IMR-90 (cell line): ENCODE data around the gene FLCN. TPM values are rescaled to one million over a fixed set of nuclear protein-coding genes. Genes with fewer than 3 reads are reported as not detected.

Source experiments
- ATAC-seq: fragments of 200-7000 bp; cut with Tn5 transposase; 2 replicates; pipeline ENCODE4 v1.9.1; 2020; ENCODE audit warnings: low read depth, mild to moderate bottlenecking, moderate library complexity
- BruUV-seq: library from RNA; stranded (reverse); fragments of 400-500 nt; replicated peaks from 2 replicates; lab custom pipeline; 2021; lab: Mats Ljungman, UMichigan
- CTCF ChIA-PET: fragments of 300-600 bp; formaldehyde crosslinking; extraction: SDS; loops from one replicate; lab custom pipeline; 2021; ENCODE audit warnings: antibody characterized with exemption; lab: Yijun Ruan, JAX
- POLR2A ChIA-PET: fragments of 300-600 bp; sonication (Branson Sonifier 250); formaldehyde crosslinking; loops from one replicate; lab custom pipeline; 2022; ENCODE audit warnings: antibody characterized with exemption; ENCODE audit not compliant: unreplicated experiment; lab: Charles Lee
- DNase-seq: peaks from one replicate; pipeline ENCODE4 v3.0.0; 2013
- H2AFZ ChIP-seq: replicated peaks from 2 replicates; pipeline ENCODE3; 2013; ENCODE audit warnings: low read length, mild to moderate bottlenecking; ENCODE audit not compliant: poor library complexity
- H2AK5ac ChIP-seq: 2 replicates; pipeline ENCODE4 v1.6.1; 2013; ENCODE audit warnings: low read depth, low read length, inconsistent platforms
- H2AK9ac ChIP-seq: replicated peaks from 2 replicates; pipeline ENCODE3; 2013; ENCODE audit warnings: mild to moderate bottlenecking, low read depth, low read length, moderate library complexity; ENCODE audit not compliant: poor library complexity
- H2BK120ac ChIP-seq: 2 replicates; pipeline ENCODE4 v1.6.1; 2013; ENCODE audit warnings: low read depth, low read length, inconsistent platforms
- H2BK15ac ChIP-seq: 3 replicates; pipeline ENCODE4 v1.6.1; 2013; ENCODE audit warnings: low read depth, low read length, inconsistent platforms
- H2BK20ac ChIP-seq: 2 replicates; pipeline ENCODE4 v1.6.1; 2013; ENCODE audit warnings: low read depth, mild to moderate bottlenecking, inconsistent platforms, low read length, moderate library complexity
- H2BK5ac ChIP-seq: 2 replicates; pipeline ENCODE4 v1.6.1; 2013; ENCODE audit warnings: mild to moderate bottlenecking, low read depth, low read length, inconsistent platforms; ENCODE audit not compliant: poor library complexity, severe bottlenecking
- H3K14ac ChIP-seq: replicated peaks from 2 replicates; pipeline ENCODE4 v1.6.1; 2013; ENCODE audit warnings: low read depth, low read length, inconsistent platforms
- H3K18ac ChIP-seq: 2 replicates; pipeline ENCODE4 v1.6.1; 2013; ENCODE audit warnings: low read depth, low read length, control low read depth
- H3K23ac ChIP-seq: 2 replicates; pipeline ENCODE4 v1.6.1; 2013; ENCODE audit warnings: low read depth, low read length, inconsistent platforms
- H3K27ac ChIP-seq: 2 replicates; pipeline ENCODE4 v1.5.1; 2013; ENCODE audit warnings: mild to moderate bottlenecking, control low read depth, low read length; ENCODE audit not compliant: insufficient read depth
- H3K27me3 ChIP-seq: 2 replicates; pipeline ENCODE4 v1.6.1; 2013; ENCODE audit warnings: low read length; ENCODE audit not compliant: control insufficient read depth, insufficient read depth
- H3K36me3 ChIP-seq: 2 replicates; pipeline ENCODE4 v1.6.1; 2013; ENCODE audit warnings: low read length, mixed read lengths; ENCODE audit not compliant: control insufficient read depth, insufficient read depth
- H3K4ac ChIP-seq: 2 replicates; pipeline ENCODE4 v1.6.1; 2013; ENCODE audit warnings: low read depth, low read length, inconsistent platforms
- H3K4me1 ChIP-seq: 2 replicates; pipeline ENCODE4 v1.6.1; 2013; ENCODE audit warnings: low read length, mixed read lengths; ENCODE audit not compliant: control insufficient read depth, insufficient read depth
- H3K4me2 ChIP-seq: 2 replicates; pipeline ENCODE4 v1.6.1; 2013; ENCODE audit warnings: low read depth, mild to moderate bottlenecking, control low read depth, low read length, moderate library complexity
- H3K4me3 ChIP-seq: 2 replicates; pipeline ENCODE4 v1.5.1; 2013; ENCODE audit warnings: low read depth, mild to moderate bottlenecking, control low read depth, low read length, moderate library complexity; ENCODE audit not compliant: insufficient read depth
- H3K56ac ChIP-seq: 2 replicates; pipeline ENCODE4 v1.6.1; 2013; ENCODE audit warnings: low read length, inconsistent platforms; ENCODE audit not compliant: insufficient read depth; ENCODE audit errors: extremely low read depth
- H3K79me1 ChIP-seq, 2 experiments: 2 replicates each; pipeline ENCODE4 v1.6.1; 2013; ENCODE audit warnings: low read length in 2 of 2, inconsistent platforms in 1 of 2, low read depth in 1 of 2
- H3K9ac ChIP-seq: 2 replicates; pipeline ENCODE4 v1.6.1; 2013; ENCODE audit warnings: low read depth, low read length, control low read depth
- H3K9me1 ChIP-seq: 2 replicates; pipeline ENCODE4 v1.6.1; 2013; ENCODE audit warnings: low read length, inconsistent platforms; ENCODE audit not compliant: insufficient read depth
- H3K9me3 ChIP-seq: 2 replicates; pipeline ENCODE4 v1.6.1; 2013; ENCODE audit warnings: low read length; ENCODE audit not compliant: control insufficient read depth, insufficient read depth
- H4K20me1 ChIP-seq: 2 replicates; pipeline ENCODE4 v1.6.1; 2013; ENCODE audit warnings: low read length, inconsistent platforms; ENCODE audit not compliant: insufficient read depth
- H4K5ac ChIP-seq: 2 replicates; pipeline ENCODE4 v1.6.1; 2013; ENCODE audit warnings: mild to moderate bottlenecking, low read depth, low read length, control low read depth
- H4K8ac ChIP-seq, 2 experiments: 2 replicates each; pipeline ENCODE4 v1.6.1; 2013; ENCODE audit warnings: low read depth in 2 of 2, low read length in 2 of 2, control low read depth in 1 of 2, inconsistent platforms in 1 of 2
- H4K91ac ChIP-seq: 2 replicates; pipeline ENCODE4 v1.6.1; 2013; ENCODE audit warnings: low read depth, low read length, inconsistent platforms; ENCODE audit not compliant: insufficient read depth
- BHLHE40 ChIP-seq: fragments of 150-350 bp; IDR thresholded peaks from 2 replicates; pipeline ENCODE4 v1.6.1; 2016; ENCODE audit warnings: mild to moderate bottlenecking, low read depth, low read length
- FOS ChIP-seq: fragments of 150-350 bp; IDR thresholded peaks from 2 replicates; pipeline ENCODE4 v1.6.1; 2016; ENCODE audit warnings: low read depth, low read length
- MAZ ChIP-seq: IDR thresholded peaks from 2 replicates; pipeline ENCODE4 v1.6.1; 2012; ENCODE audit warnings: low read depth, mild to moderate bottlenecking, low read length, improper control_type of control experiment, moderate library complexity, borderline replicate concordance
- RAD21 ChIP-seq: IDR thresholded peaks from 2 replicates; pipeline ENCODE4 v1.6.1; 2012; ENCODE audit warnings: low read length, improper control_type of control experiment
- USF2 ChIP-seq: fragments of 150-350 bp; IDR thresholded peaks from 2 replicates; pipeline ENCODE4 v1.6.1; 2017; ENCODE audit warnings: mild to moderate bottlenecking, antibody characterized with exemption, low read length, low read depth
- WGBS, 2 experiments: methylation state at CpG; one replicate each; pipeline versions ENCODE4 v1.1.5 to v1.1.7; 2013; ENCODE audit warnings: missing lambda C conversion rate in 2 of 2; ENCODE audit not compliant: insufficient read length in 1 of 2; ENCODE audit errors: extremely low coverage in 2 of 2; 5-methylcytosine and 5-hydroxymethylcytosine counted together
- dilution Hi-C: fragments of 300-500 bp; cut with HindIII; formaldehyde crosslinking; loops from one replicate; pipeline ENCODE4 v1.14.3; 2018; ENCODE audit warnings: low sequenced_read_pairs; ENCODE audit not compliant: unreplicated experiment
- in situ Hi-C: fragments of 300-500 bp; cut with MboI; formaldehyde crosslinking; loops from 3 replicates; pipeline ENCODE4 v1.14.3; 2019; ENCODE audit warnings: low sequenced_read_pairs, inconsistent platforms, mixed read lengths
- intact Hi-C: fragments of 100-400 bp; cut with micrococcal nuclease; formaldehyde crosslinking; loops from 2 replicates; pipeline ENCODE4 v1.10.0; 2022
- polyA plus RNA-seq, 3 experiments: library from polyadenylated mRNA; depleted of rRNA; stranded (reverse); fragments of >200 nt; gene quantifications; 2 replicates each; pipeline ENCODE4 v1.2.3, GENCODE V29; 2012; ENCODE audit warnings: low replicate concordance in 1 of 3
- total RNA-seq: library from RNA; depleted of rRNA; stranded (reverse); fragments of >200 nt; gene quantifications from 2 replicates; pipeline ENCODE4 v1.2.3, GENCODE V29; 2012

The FLCN gene
- total and polyA plus RNA-seq, 2 of the 4 experiments (the other 2 are of a cell fraction): 16.8 to 24.8 TPM

DNA sequence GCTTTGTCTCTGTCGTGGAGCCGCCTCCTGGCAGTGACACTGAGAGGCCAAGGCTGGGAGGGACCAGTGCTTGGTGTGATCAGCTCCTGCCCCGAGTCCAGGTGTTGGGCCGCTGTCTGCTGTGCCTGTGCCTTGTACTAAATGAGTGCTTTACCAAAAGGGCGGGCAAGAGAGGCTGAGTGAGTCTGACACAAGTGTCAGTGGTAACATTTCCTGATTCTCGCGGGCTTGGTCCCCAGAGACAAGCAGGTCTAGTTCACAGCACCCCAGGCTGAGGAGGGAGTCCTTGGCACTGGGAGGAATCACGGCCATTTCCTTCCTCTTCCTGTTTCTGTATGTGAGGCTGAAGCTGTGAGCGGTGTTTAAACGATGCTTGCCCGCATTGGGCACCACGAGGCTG lies 61.1 kb downstream of the FLCN start:
- no peak overlapping the region for H4K5ac ChIP-seq
- POLR2A ChIA-PET: no interaction called here
- no peak overlapping the region for H2BK120ac ChIP-seq
- TF ChIP-seq BHLHE40: no peak
- TF ChIP-seq RAD21: no peak
- no peak for TF ChIP-seq USF2
- TF ChIP-seq MAZ: no peak
- no peak for TF ChIP-seq FOS
- no TSS peak for BruUV-seq
- H3K4me1 ChIP-seq: no peaks in the 10 kb centered on the region
- H3K4me3 ChIP-seq: no peak overlapping the region
- no peak overlapping the region for H2AK9ac ChIP-seq
- no peaks in the 10 kb centered on the region for H4K20me1 ChIP-seq
- H3K9me1 ChIP-seq: 0 out of 2 replicates have a peak, but pooled peaks cover 3% of the 10 kb centered on the region
- H3K9me3 ChIP-seq: no peaks in the 10 kb centered on the region
- CTCF ChIA-PET: no interaction called here
- H3K23ac ChIP-seq: no peak overlapping the region
- no peak overlapping the region for H3K4ac ChIP-seq
- intact Hi-C loops: no loop called here
- no peak overlapping the region for H2AK5ac ChIP-seq
- no peak overlapping the region for H3K4me2 ChIP-seq
- no peak for ATAC-seq
- WGBS, 2 experiments: 95% methylated on average over 4 of the region's 12 CpGs; no CpG with 5 or more reads in 1 of the 2 experiments
- peaks cover 82% of the 10 kb centered on the region for H3K36me3 ChIP-seq
- no peak overlapping the region for H2AFZ ChIP-seq
- peaks cover 3 to 16% of the 10 kb centered on the region in 2 experiments; a peak in 3 of 4 replicates for H3K79me1 ChIP-seq
- no peak overlapping the region for H4K91ac ChIP-seq
- no peak overlapping the region for H3K9ac ChIP-seq
- no peak overlapping the region for H2BK15ac ChIP-seq
- no peak overlapping the region for H4K8ac ChIP-seq
- no peak overlapping the region for H3K14ac ChIP-seq
- H2BK20ac ChIP-seq: no peak overlapping the region
- no peak overlapping the region for H3K18ac ChIP-seq
- H3K27me3 ChIP-seq: no peaks in the 10 kb centered on the region
- dilution Hi-C loops: no loop called here
- DNase-seq: no peak
- H2BK5ac ChIP-seq: no peak overlapping the region
- H3K56ac ChIP-seq: no peak overlapping the region
- in situ Hi-C loops: no loop called here
- no peak overlapping the region for H3K27ac ChIP-seq
